Gastrocnemius medialis (tissue), 4 donors: Measurements from ENCODE around the gene GAB1. TPM values are rescaled to one million over a fixed set of nuclear protein-coding genes. Genes with fewer than 3 reads are reported as not detected.
A peak's percentile ranks its signal among the peaks of the same experiment; 100 is the strongest.

ENCODE experiments used
- ATAC-seq, 2 donors: fragments of 150-250 bp; one replicate each; pipeline ENCODE4 v1.9.1; 2016
- DNase-seq, 2 donors: peaks; one replicate each; pipeline ENCODE4 v3.0.0-alpha.2; 2019
- H3K27ac ChIP-seq, 4 donors: fragments of 200-600 bp; sonication (generic); 1 replicate in 1 of 4; 2 replicates in 3 of 4; pipeline ENCODE4 v1.5.1; 2016 to 2018; ENCODE audit warnings: mild to moderate bottlenecking in 2 of 4, moderate library complexity in 1 of 4
- H3K27me3 ChIP-seq, 3 donors: fragments of 200-600 bp; sonication (generic) in 2 of 3; 1 replicate in 1 of 3; 2 replicates in 2 of 3; pipeline versions ENCODE4 v1.5.1 to v1.6.0; 2016 to 2019; ENCODE audit warnings: mild to moderate bottlenecking in 1 of 3, moderate library complexity in 1 of 3
- H3K36me3 ChIP-seq, 2 donors: fragments of 200-600 bp; sonication (generic) in 1 of 2; one replicate each; pipeline ENCODE4 v1.5.1; 2017 to 2018
- H3K4me1 ChIP-seq, 2 donors: fragments of 200-600 bp; sonication (generic) in 1 of 2; one replicate each; pipeline ENCODE4 v1.5.1; 2016 to 2017; ENCODE audit warnings: mild to moderate bottlenecking in 2 of 2
- H3K4me3 ChIP-seq, 4 donors: fragments of 200-600 bp; sonication (generic) in 3 of 4; 1 replicate in 1 of 4; 2 replicates in 3 of 4; pipeline ENCODE4 v1.5.1; 2016 to 2019; ENCODE audit warnings: mild to moderate bottlenecking in 2 of 4
- H3K9me3 ChIP-seq, 3 donors: fragments of 200-600 bp; sonication (generic) in 2 of 3; 1 replicate in 1 of 3; 2 replicates in 2 of 3; pipeline ENCODE4 v1.5.1; 2016 to 2019
- CTCF ChIP-seq, 5 experiments: fragments of 450-650 bp in 3 of 5; fragments of 200-600 bp in 2 of 5; sonication (generic) in 2 of 5; IDR thresholded peaks in 4 of 5; conservative IDR thresholded peaks in 1 of 5; 1 replicate in 4 of 5; 2 replicates in 1 of 5; pipeline ENCODE4 v1.5.1; 2016 to 2019; ENCODE audit warnings: antibody characterized with exemption in 5 of 5, mild to moderate bottlenecking in 3 of 5, moderate library complexity in 3 of 5
- POLR2A ChIP-seq, 2 donors: fragments of 450-650 bp; IDR thresholded peaks; one replicate each; pipeline ENCODE4 v1.6.1; 2017; ENCODE audit warnings: antibody characterized with exemption in 2 of 2, mild to moderate bottlenecking in 2 of 2, moderate library complexity in 2 of 2
- in situ Hi-C, 4 donors: fragments of 200-750 bp; cut with MboI; loops; one replicate each; pipeline versions ENCODE4 v1.15.0 to v1.8.0; 2017; ENCODE audit warnings: low sequenced_read_pairs in 4 of 4
- intact Hi-C: fragments of 100-400 bp; cut with DNase I; formaldehyde crosslinking; loops from one replicate; pipeline ENCODE4 v1.15.1; 2023; ENCODE audit warnings: low total_unique reads
- total RNA-seq, 4 donors: library from RNA; depleted of rRNA; stranded (reverse); fragments of >200 nt; gene quantifications; one replicate each; pipeline versions ENCODE4 v1.1.0 to v1.2.3, GENCODE V29; 2016

Gene GAB1
- total RNA-seq, 4 donors from 2014 or later = 11.4 to 27.9 (median 26.6) TPM

- Histone ChIP-seq H3K4me1 (peaks cover 93 to 94% of the 10 kb centered on the region in 2 donors), H3K36me3 (no peaks in the 10 kb centered on the region), H3K27ac (peak overlapping the region; percentile 69 to 92 (median 86)), H3K27me3 (no peaks in the 10 kb centered on the region), H3K4me3 (no peak overlapping the region), H3K9me3 (no peaks in the 10 kb centered on the region)
- in situ Hi-C loops = loop anchor here in 1 of 4 donors (10.0 kb wide), 1 partner anchor 137 kb away; the partner anchor contains the start of gene SMARCA5
- intact Hi-C loops = loop anchor here (2.0 kb wide), 1 partner anchor 105 kb away; no protein-coding TSS in a partner anchor
- DNase-seq = no peak
- no peak for ATAC-seq
- TF ChIP-seq CTCF (IDR thresholded peaks at IDR 0.05 in 4 of 5, conservative IDR thresholded peaks at IDR 0.05 in 1 of 5) (no peak), POLR2A (IDR thresholded peaks at IDR 0.05) (no peak)
Measured at GRCh38 chr4:143377611-143378099, 41.0 kb downstream of the GAB1 start.

- no peaks in the 10 kb centered on the region for H3K9me3 ChIP-seq
- TF ChIP-seq CTCF (IDR thresholded peaks at IDR 0.05 in 4 of 5, conservative IDR thresholded peaks at IDR 0.05 in 1 of 5) (no peak), POLR2A (IDR thresholded peaks at IDR 0.05) (no peak)
- ATAC-seq (no peak), DNase-seq (no peak)
- H3K27ac ChIP-seq = peak overlapping the region; percentile 69 to 92 (median 86)
- H3K4me3 ChIP-seq = no peak overlapping the region
- intact Hi-C loops (no loop called here), in situ Hi-C loops (loop anchor here in 1 of 4 donors (5.0 kb wide), 1 partner anchor 43 kb away; the partner anchor contains the start of gene GAB1)
- no peaks in the 10 kb centered on the region for H3K27me3 ChIP-seq
- no peaks in the 10 kb centered on the region for H3K36me3 ChIP-seq
- peaks cover 94 to 95% of the 10 kb centered on the region in 2 donors for H3K4me1 ChIP-seq
Measured at GRCh38 chr4:143380629-143381028, 44.0 kb downstream of the GAB1 start.

GRCh38 chr4:143381189-143382118 is 44.8 kb downstream of the GAB1 start:
- H3K9me3 ChIP-seq = no peaks in the 10 kb centered on the region
- peak in 1 of 2 donors; percentile 50 for TF ChIP-seq POLR2A (IDR thresholded peaks at IDR 0.05)
- TF ChIP-seq CTCF (IDR thresholded peaks at IDR 0.05 in 4 of 5, conservative IDR thresholded peaks at IDR 0.05 in 1 of 5) = no peak
- peak; percentile 44 to 56 for ATAC-seq
- peak; percentile 65 to 70 for DNase-seq
- H3K36me3 ChIP-seq = no peaks in the 10 kb centered on the region
- peaks cover 88 to 93% of the 10 kb centered on the region in 2 donors for H3K4me1 ChIP-seq
- H3K27ac ChIP-seq = peak overlapping the region; percentile 69 to 92 (median 86)
- H3K27me3 ChIP-seq = no peaks in the 10 kb centered on the region
- peak overlapping the region in 2 of 4 donors; percentile 21 to 39 for H3K4me3 ChIP-seq
- intact Hi-C loops = loop anchor here (2.0 kb wide), 1 partner anchor 45 kb away; the partner anchor contains the start of gene GAB1
- in situ Hi-C loops = loop anchor here in 1 of 4 donors (5.0 kb wide), 1 partner anchor 44 kb away; the partner anchor contains the start of gene GAB1

- no peaks in the 10 kb centered on the region for H3K9me3 ChIP-seq
- ATAC-seq = peak in 1 of 2 donors; percentile 30
- no peaks in the 10 kb centered on the region for H3K36me3 ChIP-seq
- DNase-seq = no peak
- peaks cover 81 to 86% of the 10 kb centered on the region in 2 donors for H3K4me1 ChIP-seq
- intact Hi-C loops = loop anchor here (2.0 kb wide), 1 partner anchor 46 kb away; the partner anchor contains the start of gene GAB1
- H3K27me3 ChIP-seq = no peaks in the 10 kb centered on the region
- in situ Hi-C loops = loop anchor here in 1 of 4 donors (5.0 kb wide), 1 partner anchor 45 kb away; the partner anchor contains the start of gene GAB1
- peak overlapping the region; percentile 13 to 39 (median 18) for H3K4me3 ChIP-seq
- TF ChIP-seq POLR2A (IDR thresholded peaks at IDR 0.05) (no peak), CTCF (IDR thresholded peaks at IDR 0.05 in 4 of 5, conservative IDR thresholded peaks at IDR 0.05 in 1 of 5) (no peak)
- peak overlapping the region; percentile 69 to 92 (median 86) for H3K27ac ChIP-seq
Measured at GRCh38 chr4:143382596-143382995, 45.9 kb downstream of the GAB1 start.
